Upper lobe of left lung (tissue), 6 donors: Measurements from ENCODE around the gene SPDYE4. TPM values are rescaled to one million over a fixed set of nuclear protein-coding genes. Genes with fewer than 3 reads are reported as not detected.
"Not testable (repeated sequence)": the region's sequence is repeated elsewhere in the genome, so short reads cannot be mapped to it uniquely, and the experiment has no call there.

ENCODE experiments used
- ATAC-seq, 2 donors: fragments of 200-7000 bp; cut with Tn5 transposase; one replicate each; pipeline ENCODE4 v1.9.1; 2022; ENCODE audit warnings: mild to moderate bottlenecking in 2 of 2, moderate library complexity in 2 of 2; ENCODE audit not compliant: low FRiP score in 2 of 2
- DNase-seq, 2 donors: peaks; one replicate each; pipeline ENCODE4 v3.0.0-alpha.2; 2019 to 2020
- H3K27ac ChIP-seq, 4 donors: fragments of 200-600 bp; sonication (generic); one replicate each; pipeline ENCODE4 v1.5.1; 2016 to 2019
- H3K27me3 ChIP-seq, 4 donors: fragments of 200-600 bp; sonication (generic); one replicate each; pipeline ENCODE4 v1.5.1; 2017 to 2019
- H3K36me3 ChIP-seq, 4 donors: fragments of 200-600 bp; sonication (generic); one replicate each; pipeline ENCODE4 v1.5.1; 2016 to 2019
- H3K4me1 ChIP-seq, 4 donors: fragments of 200-600 bp; sonication (generic); one replicate each; pipeline ENCODE4 v1.5.1; 2018 to 2019
- H3K4me3 ChIP-seq, 4 donors: fragments of 200-600 bp; sonication (generic); one replicate each; pipeline ENCODE4 v1.5.1; 2017 to 2019; ENCODE audit warnings: mild to moderate bottlenecking in 2 of 4, moderate library complexity in 1 of 4
- H3K9me3 ChIP-seq, 4 donors: fragments of 200-600 bp; sonication (generic); one replicate each; pipeline ENCODE4 v1.5.1; 2018 to 2019
- CTCF ChIP-seq, 6 experiments: fragments of 450-650 bp in 4 of 6; fragments of 200-600 bp in 2 of 6; sonication (generic) in 2 of 6; IDR thresholded peaks; one replicate each; pipeline ENCODE4 v1.5.1; 2016 to 2019; ENCODE audit warnings: antibody characterized with exemption in 6 of 6
- EP300 ChIP-seq, 4 donors: sonication (generic); formaldehyde crosslinking; IDR thresholded peaks; one replicate each; pipeline ENCODE4 v1.5.1; 2017; ENCODE audit warnings: antibody characterized with exemption in 4 of 4, control low read depth in 2 of 4
- POLR2A ChIP-seq, 4 donors: fragments of 450-650 bp; IDR thresholded peaks; one replicate each; pipeline ENCODE4 v1.5.1; 2016 to 2017; ENCODE audit warnings: antibody characterized with exemption in 4 of 4, mild to moderate bottlenecking in 2 of 4
- POLR2AphosphoS5 ChIP-seq, 2 donors: sonication (generic); formaldehyde crosslinking; IDR thresholded peaks; one replicate each; pipeline ENCODE4 v1.5.1; 2017; ENCODE audit warnings: antibody characterized with exemption in 2 of 2
- WGBS, 2 donors: methylation state at CpG; one replicate each; pipeline ENCODE4 v1.1.5; 2017 to 2018; 5-methylcytosine and 5-hydroxymethylcytosine counted together
- total RNA-seq, 6 donors: library from RNA; depleted of rRNA in 4 of 6; stranded (reverse); fragments of >200 nt in 4 of 6; gene quantifications; one replicate each; pipeline versions ENCODE4 v1.1.0 to v1.2.1, GENCODE V29; 2016 to 2021
- donor health status: DM: no; HTN: no; CAD: no; lungs with moderate emphysema.
- donor health status: DM: no; HTN: yes; CAD: no; lungs with severe emphysema.

The SPDYE4 gene, protein sequence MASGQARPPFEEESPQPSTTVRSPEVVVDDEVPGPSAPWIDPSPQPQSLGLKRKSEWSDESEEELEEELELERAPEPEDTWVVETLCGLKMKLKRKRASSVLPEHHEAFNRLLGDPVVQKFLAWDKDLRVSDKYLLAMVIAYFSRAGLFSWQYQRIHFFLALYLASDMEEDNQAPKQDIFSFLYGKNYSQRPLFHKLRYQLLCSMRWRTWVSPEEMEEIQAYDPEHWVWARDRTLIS
- not detected for total RNA-seq

GRCh38 chr17:8758137-8758596, at the start of gene SPDYE4:
TSS of gene SPDYE4 (minus strand) at chr17:8758546. CDS start at chr17:8758382, 164 bp downstream.
- Histone ChIP-seq H3K9me3 (no peaks in the 10 kb centered on the region), H3K4me1 (no peaks in the 10 kb centered on the region), H3K4me3 (no peak within 1 kb of the TSS), H3K36me3 (no peaks in the 10 kb centered on the region), H3K27ac (no peak within 1 kb of the TSS), H3K27me3 (no peaks in the 10 kb centered on the region)
- TF ChIP-seq EP300 (IDR thresholded peaks at IDR 0.05) (no peak), POLR2AphosphoS5 (IDR thresholded peaks at IDR 0.05) (no peak), CTCF (IDR thresholded peaks at IDR 0.05) (no peak)
- no peak for DNase-seq
- whole genome bisulfite sequencing, 2 donors, result 92 to 93% methylated on average over 15 of the region's 15 CpGs
- no peak for ATAC-seq

DNA sequence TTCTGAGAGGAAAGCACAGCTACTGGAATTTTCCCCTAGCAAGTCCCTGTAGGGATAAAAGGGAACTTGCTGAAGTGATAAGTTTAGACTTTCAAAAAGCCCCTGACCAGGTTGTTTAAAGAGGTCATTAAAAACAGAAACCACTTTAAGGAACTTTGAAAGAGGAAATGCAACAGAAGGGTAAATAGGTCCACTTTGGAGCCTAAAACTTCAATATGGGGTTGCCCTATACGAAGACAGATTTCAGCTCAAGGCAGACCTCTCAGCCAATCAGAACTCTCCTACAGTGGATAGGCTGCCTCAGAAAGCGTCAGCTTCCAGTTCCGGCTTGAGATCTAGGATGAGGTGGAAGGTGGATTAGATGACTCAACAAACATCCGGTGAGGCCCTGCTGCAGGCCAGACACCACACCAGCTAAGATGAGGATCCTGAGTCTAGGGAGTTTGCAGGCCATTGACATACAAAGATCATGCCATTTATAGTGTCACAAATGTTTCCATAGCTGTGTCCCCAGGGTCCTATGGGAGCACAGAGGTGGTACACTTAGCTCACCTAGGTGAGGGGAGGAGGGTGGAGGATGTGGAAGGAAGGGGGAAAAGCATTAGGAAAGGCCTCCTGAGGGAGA, 48.7 kb upstream of the SPDYE4 start:
- Histone ChIP-seq H3K27ac (peak overlapping the region in 2 of 4 donors; percentile 7 to 23), H3K27me3 (no peaks in the 10 kb centered on the region), H3K4me1 (no peaks in the 10 kb centered on the region), H3K36me3 (no peaks in the 10 kb centered on the region), H3K9me3 (peaks cover 0 to 8% (median 2%) of the 10 kb centered on the region in 4 donors), H3K4me3 (no peak overlapping the region)
- TF ChIP-seq POLR2A (IDR thresholded peaks at IDR 0.05), result no peak
- TF ChIP-seq POLR2AphosphoS5 (IDR thresholded peaks at IDR 0.05), result no peak
- no peak for TF ChIP-seq CTCF (IDR thresholded peaks at IDR 0.05)
- TF ChIP-seq EP300 (IDR thresholded peaks at IDR 0.05), result no peak
- peak; percentile 46 to 62 for ATAC-seq
- peak in 1 of 2 donors; percentile 42 for DNase-seq
- WGBS, 2 donors, result 62 to 76% methylated on average over 4 of the region's 4 CpGs

- 92 to 94% methylated on average over 3 of the region's 3 CpGs for WGBS, 2 donors
- Histone ChIP-seq H3K4me1 (no peaks in the 10 kb centered on the region), H3K27ac (peak overlapping the region in 2 of 4 donors; percentile 2 to 7), H3K36me3 (no peaks in the 10 kb centered on the region), H3K9me3 (peaks cover 0 to 6% (median 2%) of the 10 kb centered on the region in 4 donors), H3K4me3 (no peak overlapping the region), H3K27me3 (no peaks in the 10 kb centered on the region)
- DNase-seq (no peak), ATAC-seq (peak in 1 of 2 donors; percentile 12)
- TF ChIP-seq EP300 (IDR thresholded peaks at IDR 0.05) (no peak), CTCF (IDR thresholded peaks at IDR 0.05) (no peak), POLR2AphosphoS5 (IDR thresholded peaks at IDR 0.05) (no peak), POLR2A (IDR thresholded peaks at IDR 0.05) (no peak)
Measured at GRCh38 chr17:8806253-8806925, 48.0 kb upstream of the SPDYE4 start.

DNA sequence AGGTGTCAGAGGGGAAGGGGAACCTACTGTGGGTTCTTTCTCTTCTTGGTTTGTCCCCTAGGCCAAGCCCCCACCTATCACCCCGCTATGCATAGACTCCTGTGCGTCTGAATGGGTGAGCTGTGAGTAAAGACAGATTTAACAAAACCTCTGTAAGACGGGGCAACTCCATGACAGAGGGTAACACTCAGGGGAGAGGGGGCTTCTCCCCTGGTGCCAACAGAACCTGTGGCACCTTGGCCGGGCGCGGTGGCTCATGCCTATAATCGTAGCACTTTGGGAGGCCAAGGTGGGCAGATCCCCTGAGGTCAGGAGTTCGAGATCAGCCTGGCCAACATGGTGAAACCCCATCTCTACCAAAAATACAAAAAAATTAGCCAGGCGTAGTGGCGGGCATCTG, 47.0 kb upstream of the SPDYE4 start:
- H3K4me1 ChIP-seq, ATAC-seq, H3K4me3 ChIP-seq, H3K9me3 ChIP-seq, H3K27ac ChIP-seq, H3K36me3 ChIP-seq, H3K27me3 ChIP-seq: not testable (repeated sequence)
- 93% methylated on average over 10 of the region's 10 CpGs for WGBS, 2 donors
- peak in 1 of 2 donors; percentile 32 for DNase-seq
